Measurements from ENCODE around the gene MARCHF10.

Gene MARCHF10

DNA sequence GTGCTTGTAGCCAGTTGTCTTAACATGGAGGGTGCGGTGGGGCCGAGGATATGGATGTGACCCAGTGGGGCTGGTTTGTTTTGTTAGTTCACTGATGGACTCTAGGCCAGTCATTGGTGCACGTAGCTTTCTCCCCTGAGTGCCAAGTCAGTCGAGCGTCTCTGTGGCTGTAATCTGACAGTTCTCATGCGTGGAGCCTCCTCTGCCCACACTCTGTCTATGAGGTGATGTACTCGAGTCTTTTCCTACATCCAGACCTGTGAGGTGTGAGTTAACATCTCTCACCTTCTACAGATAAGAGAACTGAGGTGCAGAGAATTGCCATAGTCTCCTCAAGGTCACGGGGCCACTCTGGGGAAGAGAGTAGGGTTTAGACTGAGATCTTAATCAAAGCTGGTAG is 90.2 kb downstream of the MARCHF10 start:
- no peak overlapping the region for H3K4me3 Mint-ChIP-seq
- DNase-seq (ENCODE audit: low spot score) = no peak
- no peak overlapping the region for H3K27ac Mint-ChIP-seq
- H3K4me1 Mint-ChIP-seq (ENCODE audit: low read depth) = no peaks in the 10 kb centered on the region
- H3K27me3 Mint-ChIP-seq (ENCODE audit: low read depth) = peaks cover 44% of the 10 kb centered on the region
- H3K9me3 Mint-ChIP-seq = no peaks in the 10 kb centered on the region
- no peaks in the 10 kb centered on the region for H3K36me3 Mint-ChIP-seq (ENCODE audit: low read depth)

DNA sequence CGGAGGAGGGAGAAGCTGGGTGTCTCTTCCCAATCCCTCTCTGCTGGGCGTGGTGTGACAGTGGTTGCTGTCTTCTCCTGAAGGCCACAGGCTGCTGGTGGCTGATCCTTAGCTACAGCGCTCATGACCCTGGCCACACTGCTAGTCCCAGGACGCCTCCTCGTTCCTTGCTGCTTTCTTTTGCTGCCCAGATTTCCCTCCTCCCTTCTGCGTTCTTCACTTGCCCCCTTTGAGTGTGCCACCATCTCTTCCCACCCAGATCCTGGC is 90.6 kb downstream of the MARCHF10 start:
- Mint-ChIP-seq H3K27ac (no peak overlapping the region), H3K27me3 (ENCODE audit: low read depth) (peaks cover 41% of the 10 kb centered on the region), H3K36me3 (ENCODE audit: low read depth) (no peaks in the 10 kb centered on the region), H3K4me1 (ENCODE audit: low read depth) (no peaks in the 10 kb centered on the region), H3K9me3 (no peaks in the 10 kb centered on the region), H3K4me3 (no peak overlapping the region)
- no peak for DNase-seq (ENCODE audit: low spot score)

DNA sequence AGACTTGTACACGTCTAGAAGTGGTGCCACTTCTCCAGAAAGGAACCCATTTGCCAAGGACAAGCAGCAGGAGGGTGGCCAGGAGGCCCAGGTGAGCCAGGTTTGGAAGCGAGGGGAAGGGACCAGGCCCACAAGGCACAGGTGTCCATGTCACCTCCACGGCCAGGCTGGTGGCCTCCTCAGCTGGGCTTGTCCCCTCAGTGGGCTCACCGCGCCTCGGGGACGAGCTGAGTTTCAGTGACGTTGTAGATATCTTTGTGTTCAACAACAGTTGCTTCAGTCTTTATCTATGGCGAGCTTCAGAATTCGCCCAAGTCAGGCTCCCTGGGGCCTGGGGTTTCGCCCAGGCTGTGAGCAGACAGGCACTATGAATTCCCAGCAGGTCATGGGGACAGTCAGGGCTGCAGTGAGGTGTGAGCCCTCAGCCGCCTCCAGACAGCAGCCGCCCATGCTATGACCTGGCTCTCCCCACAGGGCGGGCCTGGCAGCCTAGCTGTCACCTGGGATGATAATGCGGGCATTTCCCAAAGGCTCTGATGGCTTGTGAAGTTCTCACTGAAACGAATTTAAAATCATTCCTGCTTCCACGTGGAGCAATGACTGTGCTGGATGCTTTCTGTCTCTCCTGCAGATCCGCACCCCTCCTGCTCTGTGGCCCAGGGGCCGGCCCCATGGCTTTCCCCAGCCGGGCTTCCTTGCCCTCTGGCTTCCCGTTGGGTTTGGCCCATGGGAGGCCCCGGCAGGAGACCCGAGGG is 91.1 kb downstream of the MARCHF10 start:
- no peaks in the 10 kb centered on the region for H3K4me1 Mint-ChIP-seq (ENCODE audit: low read depth)
- no peak overlapping the region for H3K27ac Mint-ChIP-seq
- H3K4me3 Mint-ChIP-seq = no peak overlapping the region
- DNase-seq (ENCODE audit: low spot score) = no peak
- H3K36me3 Mint-ChIP-seq (ENCODE audit: low read depth) = no peaks in the 10 kb centered on the region
- H3K9me3 Mint-ChIP-seq = no peaks in the 10 kb centered on the region
- H3K27me3 Mint-ChIP-seq (ENCODE audit: low read depth) = peaks cover 37% of the 10 kb centered on the region

DNA sequence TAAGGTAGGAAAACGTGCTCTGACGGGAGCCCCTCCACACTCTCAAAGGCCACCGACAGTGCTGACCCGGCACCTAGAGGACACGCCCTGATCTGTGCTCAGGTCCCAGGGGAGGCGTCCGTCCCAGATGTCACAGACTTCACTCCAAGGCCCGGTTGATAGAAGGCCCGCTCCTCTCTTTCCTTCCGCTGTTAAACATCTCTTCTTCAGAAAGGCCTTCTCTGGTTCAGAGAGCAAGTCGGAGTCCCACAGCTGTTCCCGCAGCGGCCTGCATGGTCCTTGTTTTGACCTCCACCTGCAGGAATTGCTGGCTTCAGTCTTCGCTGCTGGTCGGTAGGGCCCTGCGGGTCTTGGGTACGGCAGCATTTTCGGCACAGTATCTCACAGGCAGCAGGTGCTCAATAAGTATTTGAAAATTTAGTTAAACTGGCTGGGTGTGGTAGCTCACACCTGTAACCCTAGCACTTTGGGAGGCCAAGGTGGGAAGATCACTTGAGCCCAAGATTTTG is 92.2 kb downstream of the MARCHF10 start:
- Mint-ChIP-seq H3K27ac (no peak overlapping the region), H3K27me3 (ENCODE audit: low read depth) (peaks cover 37% of the 10 kb centered on the region), H3K9me3 (no peaks in the 10 kb centered on the region), H3K4me1 (ENCODE audit: low read depth) (no peaks in the 10 kb centered on the region), H3K4me3 (no peak overlapping the region), H3K36me3 (ENCODE audit: low read depth) (no peaks in the 10 kb centered on the region)
- DNase-seq (ENCODE audit: low spot score) = no peak

DNA sequence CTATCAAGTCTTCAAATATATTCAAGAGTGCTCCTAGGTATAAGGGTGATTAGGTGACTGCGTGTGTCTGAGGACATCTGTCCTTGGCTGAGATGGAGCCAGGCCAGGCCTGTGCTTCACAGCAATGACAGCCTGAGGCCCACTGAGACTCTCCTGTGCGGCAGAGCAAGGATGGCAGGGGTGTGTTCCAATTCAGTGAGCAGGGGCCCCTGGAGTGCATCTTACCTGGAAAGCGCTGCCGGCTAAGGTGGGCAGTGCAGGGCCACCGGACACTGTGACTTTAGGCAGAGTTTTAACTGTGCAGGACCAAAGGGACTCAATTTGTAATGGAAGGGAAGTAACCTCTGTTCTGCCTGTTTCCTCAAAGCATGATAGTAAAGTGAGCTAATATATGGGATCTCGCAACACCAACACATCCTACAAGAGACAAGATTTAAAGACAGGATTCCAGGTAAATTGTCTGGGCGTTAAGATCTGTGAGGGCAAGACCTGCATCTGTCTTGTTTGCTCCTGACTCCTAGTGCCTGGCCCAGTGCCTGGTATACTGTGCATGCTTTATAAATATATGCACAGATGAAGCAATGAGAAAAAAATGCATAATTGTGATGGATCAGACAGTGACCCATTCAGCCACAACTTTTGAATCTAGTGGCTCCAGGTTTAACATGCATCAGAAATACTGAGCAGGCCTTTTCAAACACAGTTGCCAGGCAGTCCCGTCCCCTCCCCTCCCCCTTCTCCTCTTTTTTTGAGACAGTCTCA is 93.9 kb downstream of the MARCHF10 start:
- Mint-ChIP-seq H3K36me3 (ENCODE audit: low read depth) (no peaks in the 10 kb centered on the region), H3K4me3 (no peak overlapping the region), H3K9me3 (no peaks in the 10 kb centered on the region), H3K4me1 (ENCODE audit: low read depth) (no peaks in the 10 kb centered on the region), H3K27me3 (ENCODE audit: low read depth) (peaks cover 34% of the 10 kb centered on the region), H3K27ac (no peak overlapping the region)
- no peak for DNase-seq (ENCODE audit: low spot score)

DNA sequence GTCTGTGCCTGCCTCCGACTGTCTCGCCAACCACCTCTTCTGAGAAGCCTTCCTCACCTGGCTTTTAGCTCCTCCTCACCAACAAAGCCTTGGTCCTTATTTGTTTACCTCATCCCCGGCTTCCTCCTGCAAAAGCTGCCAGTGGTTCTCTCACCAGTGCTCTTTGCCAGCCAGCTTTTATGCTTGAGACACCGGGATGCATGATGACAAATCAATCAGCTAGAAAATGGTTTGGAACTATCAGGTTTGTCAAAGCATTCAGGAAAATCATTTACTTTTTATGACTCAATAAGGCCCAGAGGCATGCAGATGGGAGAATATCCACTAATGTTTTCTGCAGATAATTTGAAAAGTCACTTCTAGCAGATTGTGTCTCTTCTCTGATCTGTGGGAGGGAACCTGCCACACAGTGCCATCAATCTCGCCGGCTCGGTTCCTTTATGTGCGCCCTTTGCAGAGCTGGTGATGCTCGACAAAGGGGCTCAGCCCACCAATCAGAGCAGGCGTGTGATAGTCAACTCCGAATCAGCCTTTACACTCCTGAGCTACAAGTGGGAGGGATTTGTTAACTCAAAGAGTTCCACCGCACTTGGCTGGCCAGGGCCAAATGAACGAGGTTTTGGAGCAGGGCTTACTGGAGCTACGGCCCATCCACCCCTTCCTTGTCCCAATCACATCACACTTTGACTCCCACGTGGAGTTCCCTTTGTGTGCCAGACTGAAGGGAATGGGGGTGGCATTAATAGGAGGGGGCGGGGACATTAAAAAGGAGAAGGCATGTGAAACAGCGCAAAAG is 94.8 kb downstream of the MARCHF10 start:
- Mint-ChIP-seq H3K9me3 (no peaks in the 10 kb centered on the region), H3K27ac (no peak overlapping the region), H3K4me3 (no peak overlapping the region), H3K36me3 (ENCODE audit: low read depth) (no peaks in the 10 kb centered on the region), H3K4me1 (ENCODE audit: low read depth) (no peaks in the 10 kb centered on the region), H3K27me3 (ENCODE audit: low read depth) (peaks cover 28% of the 10 kb centered on the region)
- DNase-seq (ENCODE audit: low spot score) = no peak

DNA sequence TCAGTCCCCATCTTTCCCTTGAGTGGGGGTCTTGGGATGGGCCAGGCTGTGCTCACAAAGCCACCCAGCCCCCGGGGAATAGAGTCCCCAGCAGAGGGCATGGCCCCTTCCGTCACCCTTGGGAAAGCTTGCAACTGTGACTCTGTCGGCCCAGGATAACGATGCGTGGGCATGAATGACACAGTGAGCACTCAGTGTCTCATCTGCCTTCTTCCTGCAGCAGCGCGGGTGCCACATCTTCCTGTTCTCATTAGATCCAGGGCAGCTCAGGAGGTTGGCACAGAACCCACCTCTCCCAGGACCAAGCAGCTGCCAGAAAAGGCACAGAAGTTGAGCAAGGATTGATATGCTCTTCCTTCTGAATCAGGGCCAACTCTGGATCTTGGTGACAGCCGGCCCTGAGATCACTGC is 95.9 kb downstream of the MARCHF10 start:
- Mint-ChIP-seq H3K27me3 (ENCODE audit: low read depth) (peaks cover 25% of the 10 kb centered on the region), H3K4me1 (ENCODE audit: low read depth) (no peaks in the 10 kb centered on the region), H3K27ac (no peak overlapping the region), H3K9me3 (no peaks in the 10 kb centered on the region), H3K36me3 (ENCODE audit: low read depth) (no peaks in the 10 kb centered on the region), H3K4me3 (no peak overlapping the region)
- DNase-seq (ENCODE audit: low spot score) = no peak

DNA sequence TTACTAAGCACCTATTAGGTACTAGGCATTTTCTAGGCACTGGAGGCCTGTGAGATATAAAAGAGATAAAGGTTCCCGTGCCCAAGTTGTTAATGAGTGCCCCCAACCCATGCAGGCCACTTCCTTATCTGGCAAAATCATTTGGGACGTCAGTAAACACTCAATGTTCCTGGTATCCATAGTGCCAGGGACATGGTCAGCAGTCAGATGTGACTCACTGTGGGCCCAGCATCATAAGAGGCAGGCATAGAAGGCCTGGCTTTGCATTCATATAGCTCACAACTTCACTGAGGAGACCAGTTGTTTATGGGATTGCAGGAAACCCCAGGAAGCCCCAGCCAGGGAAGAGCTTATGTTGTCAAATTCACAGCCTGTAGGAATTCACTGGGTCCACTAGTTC is 99.5 kb downstream of the MARCHF10 start:
- Mint-ChIP-seq H3K36me3 (ENCODE audit: low read depth) (no peaks in the 10 kb centered on the region), H3K4me3 (no peak overlapping the region), H3K27ac (no peak overlapping the region), H3K27me3 (ENCODE audit: low read depth) (peaks cover 47% of the 10 kb centered on the region), H3K4me1 (ENCODE audit: low read depth) (peaks cover 4% of the 10 kb centered on the region), H3K9me3 (no peaks in the 10 kb centered on the region)
- no peak for DNase-seq (ENCODE audit: low spot score)

DNA sequence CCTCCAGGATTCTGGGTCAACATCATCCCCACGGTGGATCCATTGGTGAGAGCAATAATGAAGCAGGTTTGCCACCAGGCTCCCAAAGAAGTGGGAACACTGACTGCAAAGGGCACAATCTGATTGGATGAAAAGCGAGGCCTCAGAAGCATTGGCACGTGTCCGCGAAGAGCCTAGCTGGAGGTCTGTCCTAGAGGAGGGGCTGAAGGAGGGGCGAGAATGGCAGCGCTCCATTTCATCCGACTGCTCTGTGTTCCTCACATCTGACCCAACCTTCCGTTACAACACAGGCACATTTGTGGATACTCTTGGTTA is 100.7 kb downstream of the MARCHF10 start:
- peak overlapping the region; percentile 40 for H3K4me3 Mint-ChIP-seq
- DNase-seq (ENCODE audit: low spot score) = no peak
- H3K27ac Mint-ChIP-seq = no peak overlapping the region
- H3K4me1 Mint-ChIP-seq (ENCODE audit: low read depth) = peaks cover 4% of the 10 kb centered on the region
- H3K36me3 Mint-ChIP-seq (ENCODE audit: low read depth) = no peaks in the 10 kb centered on the region
- no peaks in the 10 kb centered on the region for H3K9me3 Mint-ChIP-seq
- peaks cover 47% of the 10 kb centered on the region for H3K27me3 Mint-ChIP-seq (ENCODE audit: low read depth)

DNA sequence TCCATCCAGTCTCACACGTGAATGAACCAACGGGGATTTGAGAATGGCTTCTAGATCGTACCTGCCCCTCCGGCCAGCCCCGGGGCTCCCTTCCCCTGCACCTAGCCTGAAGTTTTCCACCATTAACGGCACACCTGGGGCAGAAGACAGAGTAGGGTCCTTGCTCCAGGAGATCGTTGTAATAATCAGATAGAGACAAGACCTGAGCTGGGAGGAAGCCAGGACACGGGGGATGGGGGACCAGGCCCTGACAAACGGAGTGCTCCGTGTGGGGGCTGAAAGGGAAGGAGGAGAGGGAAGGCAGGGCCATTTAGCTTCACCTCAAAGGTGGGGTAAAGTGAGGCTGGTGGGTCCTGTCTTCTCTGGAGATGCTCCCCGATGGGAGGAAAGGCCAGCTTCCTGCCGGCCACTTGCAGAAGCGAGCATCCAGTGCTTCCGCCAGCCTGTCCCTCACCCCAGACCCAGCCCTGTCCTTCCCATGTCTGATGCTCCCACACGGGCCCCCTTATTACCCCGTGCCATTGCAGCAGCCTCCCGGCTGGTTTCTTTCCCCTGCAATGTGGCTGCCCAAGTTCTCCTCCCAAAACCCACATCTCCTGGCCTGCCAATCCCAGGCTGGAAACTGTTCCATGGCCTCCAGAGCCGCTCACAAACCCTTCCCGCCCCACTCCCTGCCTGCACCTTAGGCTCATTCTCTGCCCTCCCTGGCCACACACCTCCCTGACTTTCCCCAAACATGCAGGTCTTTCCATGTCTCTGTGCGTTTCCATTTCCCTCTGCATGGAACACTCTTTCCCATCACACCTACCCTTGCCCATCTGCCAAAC is 101.3 kb downstream of the MARCHF10 start:
- no peak overlapping the region for H3K27ac Mint-ChIP-seq
- no peaks in the 10 kb centered on the region for H3K36me3 Mint-ChIP-seq (ENCODE audit: low read depth)
- peaks cover 4% of the 10 kb centered on the region for H3K4me1 Mint-ChIP-seq (ENCODE audit: low read depth)
- H3K4me3 Mint-ChIP-seq = peak overlapping the region; percentile 40
- peaks cover 46% of the 10 kb centered on the region for H3K27me3 Mint-ChIP-seq (ENCODE audit: low read depth)
- H3K9me3 Mint-ChIP-seq = no peaks in the 10 kb centered on the region
- DNase-seq (ENCODE audit: low spot score) = no peak

DNA sequence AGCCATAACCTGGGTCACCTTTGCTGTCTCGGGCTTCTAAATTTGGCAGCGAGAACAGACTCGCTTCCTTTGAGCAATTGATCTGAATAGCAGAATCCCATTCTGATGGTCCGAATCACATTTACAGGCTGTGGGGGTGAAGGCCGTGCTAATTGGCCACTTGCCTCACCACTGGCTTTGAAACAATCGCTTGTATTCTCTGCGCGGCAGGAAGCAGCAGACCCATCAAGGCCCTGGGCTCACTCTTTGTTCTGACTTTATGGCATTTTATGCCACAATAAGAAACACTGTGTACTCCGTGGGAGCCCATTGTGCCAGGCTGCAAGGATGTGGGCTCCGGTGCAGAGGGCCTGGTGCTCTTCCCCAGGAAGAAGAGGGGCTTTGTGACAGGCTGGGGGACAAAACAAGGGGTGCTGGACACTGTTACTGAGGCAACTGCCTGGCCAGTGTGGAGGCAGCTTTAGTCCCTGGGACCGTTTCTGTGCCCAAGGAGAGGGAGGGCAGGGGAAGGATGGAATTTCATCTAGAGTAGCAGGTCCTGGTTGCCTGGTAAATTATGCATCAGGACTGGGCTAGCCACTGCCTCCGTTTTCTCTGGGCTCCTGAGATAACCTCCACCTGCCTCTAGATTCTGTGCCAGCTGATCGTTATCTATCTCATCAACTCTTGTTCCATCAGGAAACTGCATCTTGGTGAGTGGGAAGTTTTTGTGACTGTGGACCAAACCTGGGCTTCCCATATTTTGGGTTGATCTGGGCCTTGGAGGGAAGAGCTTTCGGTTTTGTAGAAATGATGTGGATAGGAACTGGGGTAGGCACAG is 102.1 kb downstream of the MARCHF10 start:
- Mint-ChIP-seq H3K4me3 (peak overlapping the region; percentile 15), H3K4me1 (ENCODE audit: low read depth) (peaks cover 4% of the 10 kb centered on the region), H3K27ac (no peak overlapping the region), H3K36me3 (ENCODE audit: low read depth) (no peaks in the 10 kb centered on the region), H3K27me3 (ENCODE audit: low read depth) (peaks cover 44% of the 10 kb centered on the region), H3K9me3 (no peaks in the 10 kb centered on the region)
- DNase-seq (ENCODE audit: low spot score) = no peak

DNA sequence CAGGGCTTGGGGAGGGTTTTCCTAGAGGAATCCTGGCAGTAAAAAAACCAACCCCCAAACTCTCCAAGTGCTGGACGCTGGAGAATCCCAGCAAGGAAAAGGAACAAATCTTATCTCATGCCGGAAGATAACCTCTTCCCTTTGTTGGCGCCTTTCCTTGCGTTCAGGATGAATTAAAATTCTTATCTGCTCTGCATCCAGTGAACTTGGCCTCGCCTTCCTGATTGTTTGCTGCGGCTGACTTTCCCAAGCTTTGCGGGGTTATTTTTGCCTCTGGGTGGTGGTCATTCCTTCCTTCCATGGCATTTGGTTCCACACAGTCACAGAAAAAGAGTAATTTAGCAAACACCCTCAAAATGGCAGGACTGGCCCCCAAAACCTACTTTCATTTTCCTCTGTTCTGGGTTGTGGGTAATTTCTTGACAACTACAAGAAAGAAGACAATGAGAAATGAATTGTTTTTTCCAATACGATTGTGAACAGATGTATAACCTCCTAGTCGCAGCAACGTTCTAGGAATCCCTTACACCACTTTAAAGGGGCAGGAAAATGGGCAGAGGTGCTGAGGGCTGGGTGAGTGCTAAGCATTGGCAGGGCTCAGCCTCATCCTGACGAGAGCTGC is 102.8 kb downstream of the MARCHF10 start:
- Mint-ChIP-seq H3K36me3 (ENCODE audit: low read depth) (no peaks in the 10 kb centered on the region), H3K27ac (no peak overlapping the region), H3K4me3 (peak overlapping the region; percentile 73), H3K4me1 (ENCODE audit: low read depth) (peaks cover 4% of the 10 kb centered on the region), H3K9me3 (no peaks in the 10 kb centered on the region), H3K27me3 (ENCODE audit: low read depth) (peaks cover 47% of the 10 kb centered on the region)
- no peak for DNase-seq (ENCODE audit: low spot score)

Data from T-helper 2 cell treated with Interferon-gamma antibody and Interleukin-4, amounts not matched to agents 5 μg/mL and 100 μg/mL, for 36 hours (primary cell).